HG03469 (cell line): ENCODE measurements around the gene TREML2.

ENCODE experiments used
- ATAC-seq: cut with Tn5 transposase; IDR thresholded peaks from one replicate; pipeline ENCODE4 v1.9.1; 2021; ENCODE audit warnings: mild to moderate bottlenecking, moderate library complexity, moderate number of reproducible peaks; ENCODE audit not compliant: unreplicated experiment

Gene TREML2

GRCh38 chr6:41153992-41154625 is 46.8 kb downstream of the TREML2 start, which contains the start of gene TREML1:
Gene TREML1, minus strand, starts transcription at chr6:41154347. Its CDS starts 59 bp downstream, at chr6:41154288.
- ATAC-seq, result no peak

GRCh38 chr6:41153451-41153850 is 47.5 kb downstream of the TREML2 start:
- no peak for ATAC-seq

- ATAC-seq, result no peak
Observed at GRCh38 chr6:41150671-41151070, 50.3 kb downstream of the TREML2 start.

GRCh38 chr6:41147917-41148316 is 53.0 kb downstream of the TREML2 start:
- ATAC-seq, result no peak
